MM.1S (cell line): ENCODE results near the gene MYBPHL.

Experiments used
- DNase-seq: peaks from one replicate; pipeline ENCODE4 v3.0.0-alpha.2; 2015
- H2AFZ ChIP-seq: fragments of 300-600 bp; sonication (generic); 2 replicates; pipeline ENCODE4 v1.6.0; 2016; ENCODE audit warnings: antibody characterized with exemption, low read length
- H3F3A ChIP-seq: fragments of 300-600 bp; sonication (generic); 2 replicates; pipeline ENCODE4 v1.6.1; 2016; ENCODE audit warnings: mild to moderate bottlenecking, antibody characterized with exemption, low read length, moderate library complexity, mixed read lengths; ENCODE audit not compliant: insufficient read depth
- H3K27ac ChIP-seq: fragments of 300-600 bp; sonication (generic); 2 replicates; pipeline ENCODE4 v1.5.1; 2016; ENCODE audit warnings: mild to moderate bottlenecking, low read length
- H3K27me3 ChIP-seq: fragments of 300-600 bp; sonication (generic); replicated peaks from 2 replicates; pipeline ENCODE4 v1.6.0; 2016; ENCODE audit warnings: low read length; ENCODE audit not compliant: insufficient read depth
- H3K36me3 ChIP-seq: fragments of 300-600 bp; sonication (generic); replicated peaks from 2 replicates; pipeline ENCODE4 v1.6.1; 2016; ENCODE audit warnings: mild to moderate bottlenecking, low read length, mixed read lengths; ENCODE audit not compliant: insufficient read depth
- H3K4me1 ChIP-seq: fragments of 300-600 bp; sonication (generic); 2 replicates; pipeline ENCODE4 v1.6.1; 2016; ENCODE audit warnings: low read length, mixed read lengths
- H3K4me2 ChIP-seq: fragments of 300-600 bp; sonication (generic); 2 replicates; pipeline ENCODE4 v1.6.0; 2016; ENCODE audit warnings: low read depth, low read length
- H3K4me3 ChIP-seq: fragments of 300-600 bp; sonication (generic); 2 replicates; pipeline ENCODE4 v1.5.1; 2016; ENCODE audit warnings: low read length, mixed read lengths
- H3K79me2 ChIP-seq: fragments of 300-600 bp; sonication (generic); 2 replicates; pipeline ENCODE4 v1.6.1; 2016; ENCODE audit warnings: mixed run types, low read length, mixed read lengths
- H3K9ac ChIP-seq: fragments of 300-600 bp; sonication (generic); 2 replicates; pipeline ENCODE4 v1.6.1; 2016; ENCODE audit warnings: low read length, mixed read lengths
- H3K9me2 ChIP-seq: fragments of 300-600 bp; sonication (generic); replicated peaks from 2 replicates; pipeline ENCODE4 v1.6.1; 2016; ENCODE audit warnings: mild to moderate bottlenecking, low read length, mixed read lengths; ENCODE audit not compliant: insufficient read depth
- H3K9me3 ChIP-seq: fragments of 300-600 bp; sonication (generic); replicated peaks from 2 replicates; pipeline ENCODE4 v1.6.1; 2016; ENCODE audit warnings: mild to moderate bottlenecking, low read length, mixed read lengths; ENCODE audit not compliant: insufficient read depth
- H4K20me1 ChIP-seq: fragments of 300-600 bp; sonication (generic); 2 replicates; pipeline ENCODE4 v1.6.1; 2016; ENCODE audit warnings: mild to moderate bottlenecking, low read length, moderate library complexity, mixed read lengths; ENCODE audit not compliant: insufficient read depth
- EZH2 ChIP-seq: fragments of 300-600 bp; sonication (generic); optimal IDR thresholded peaks from 2 replicates; pipeline ENCODE3; 2017; ENCODE audit warnings: low read depth, mild to moderate bottlenecking, antibody characterized with exemption, low read length, mixed read lengths
- EZH2phosphoT487 ChIP-seq: fragments of 300-600 bp; sonication (generic); IDR thresholded peaks from 2 replicates; pipeline ENCODE4 v1.6.1; 2018; ENCODE audit warnings: antibody characterized with exemption, low read length
- TF ChIP-seq, protein P1 (sequence below): fragments of 300-600 bp; sonication (generic); IDR thresholded peaks from 2 replicates; pipeline ENCODE4 v1.5.1; 2016; ENCODE audit warnings: antibody characterized with exemption, low read length, mixed read lengths

Gene MYBPHL

DNA sequence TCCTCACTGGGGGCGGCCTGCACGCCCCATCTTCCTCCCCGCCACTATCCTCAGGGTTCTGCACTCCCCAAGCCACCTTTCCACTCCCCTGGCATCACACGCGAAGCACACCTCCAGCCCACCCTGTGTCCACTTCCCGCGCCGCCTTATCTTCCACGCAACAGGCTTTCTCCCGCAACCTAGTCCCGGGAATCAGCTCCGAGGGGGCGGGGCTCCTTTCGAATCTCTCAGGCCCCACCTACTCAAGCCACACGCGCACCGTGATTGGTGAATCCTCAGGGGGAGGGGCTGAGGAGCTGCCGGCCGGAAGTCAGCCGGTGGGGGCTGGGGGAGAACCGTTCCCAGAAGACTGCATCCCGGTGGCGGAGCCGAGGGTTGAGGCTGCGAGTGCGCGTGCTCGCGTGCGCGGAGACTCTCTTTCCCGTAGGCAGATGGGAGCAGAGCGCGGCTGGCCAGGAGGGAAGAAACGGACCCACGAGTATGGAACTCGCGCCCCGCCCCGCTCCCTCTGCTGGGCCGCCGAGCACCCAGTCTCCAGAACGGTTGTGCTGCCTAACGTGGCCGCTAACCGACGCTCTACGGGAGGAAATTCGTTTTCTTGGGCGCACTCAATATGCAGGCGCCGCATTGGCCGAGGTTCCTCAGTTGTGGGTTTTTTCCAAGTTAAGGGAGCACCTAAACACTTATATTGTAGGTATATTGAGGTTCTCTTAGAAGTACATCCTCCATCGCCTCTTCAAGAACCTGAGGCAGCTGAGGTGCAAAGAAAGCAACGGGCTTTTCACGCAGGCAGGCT lies 23.7 kb downstream of the MYBPHL start, which contains the start of gene PSRC1:
Gene PSRC1, minus strand, starts transcription at position 194 of the 796 bp plus-strand sequence.
- DNase-seq: peak; percentile 79
- Histone ChIP-seq H3K27ac (peak within 1 kb of the TSS; percentile 69), H3K4me3 (peak within 1 kb of the TSS; percentile 80)

DNA sequence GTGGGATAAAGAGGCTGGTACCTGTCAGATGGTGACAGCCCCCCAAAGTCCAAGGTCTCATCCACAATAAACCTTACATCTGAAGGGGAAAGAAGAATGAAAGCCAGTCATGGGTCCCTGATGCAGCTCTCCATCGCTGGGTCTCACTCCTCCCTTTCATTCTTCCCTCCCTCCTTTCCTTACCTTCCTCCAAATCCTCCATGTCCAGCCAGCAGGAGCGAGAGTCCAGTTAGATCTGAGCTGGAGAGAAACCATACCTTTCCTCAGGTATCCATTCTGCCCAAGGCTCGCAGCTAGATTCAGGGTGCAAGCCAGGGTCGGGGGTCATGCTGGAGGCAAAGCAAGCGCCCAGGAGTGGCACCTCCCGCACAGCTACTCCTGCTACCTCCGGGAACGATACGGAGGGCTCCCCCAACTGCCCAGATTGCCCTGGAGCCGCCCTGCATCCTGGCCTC lies 24.3 kb downstream of the MYBPHL start:
- Histone ChIP-seq H3K36me3 (no peaks in the 10 kb centered on the region), H3K4me2 (peak overlapping the region; percentile 89), H3K4me1 (peaks cover 14% of the 10 kb centered on the region; the same call in 1 of the 2 replicates), H3K27ac (no peak overlapping the region), H2AFZ (peak overlapping the region; percentile 86), H3K4me3 (peak overlapping the region; percentile 80), H3F3A (peaks cover 10% of the 10 kb centered on the region; the same call in 1 of the 2 replicates), H3K79me2 (peaks cover 7% of the 10 kb centered on the region; the same call in 1 of the 2 replicates), H3K9me2 (no peaks in the 10 kb centered on the region), H3K27me3 (no peaks in the 10 kb centered on the region), H3K9ac (peak overlapping the region; percentile 31; the same call in 1 of the 2 replicates), H4K20me1 (no peaks in the 10 kb centered on the region), H3K9me3 (no peaks in the 10 kb centered on the region)
- no peak for TF ChIP-seq EZH2
- TF ChIP-seq, protein P1, sequence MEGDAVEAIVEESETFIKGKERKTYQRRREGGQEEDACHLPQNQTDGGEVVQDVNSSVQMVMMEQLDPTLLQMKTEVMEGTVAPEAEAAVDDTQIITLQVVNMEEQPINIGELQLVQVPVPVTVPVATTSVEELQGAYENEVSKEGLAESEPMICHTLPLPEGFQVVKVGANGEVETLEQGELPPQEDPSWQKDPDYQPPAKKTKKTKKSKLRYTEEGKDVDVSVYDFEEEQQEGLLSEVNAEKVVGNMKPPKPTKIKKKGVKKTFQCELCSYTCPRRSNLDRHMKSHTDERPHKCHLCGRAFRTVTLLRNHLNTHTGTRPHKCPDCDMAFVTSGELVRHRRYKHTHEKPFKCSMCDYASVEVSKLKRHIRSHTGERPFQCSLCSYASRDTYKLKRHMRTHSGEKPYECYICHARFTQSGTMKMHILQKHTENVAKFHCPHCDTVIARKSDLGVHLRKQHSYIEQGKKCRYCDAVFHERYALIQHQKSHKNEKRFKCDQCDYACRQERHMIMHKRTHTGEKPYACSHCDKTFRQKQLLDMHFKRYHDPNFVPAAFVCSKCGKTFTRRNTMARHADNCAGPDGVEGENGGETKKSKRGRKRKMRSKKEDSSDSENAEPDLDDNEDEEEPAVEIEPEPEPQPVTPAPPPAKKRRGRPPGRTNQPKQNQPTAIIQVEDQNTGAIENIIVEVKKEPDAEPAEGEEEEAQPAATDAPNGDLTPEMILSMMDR: no peak
- no peak for DNase-seq

More for the DNA sequence above, 23.7 kb downstream of the MYBPHL start, which contains the start of gene PSRC1:
- 0 out of 2 replicates have a peak, but pooled peaks cover 10% of the 10 kb centered on the region for H3K4me1 ChIP-seq
- H3K9me3 ChIP-seq: no peaks in the 10 kb centered on the region
- peaks cover 10% of the 10 kb centered on the region; the same call in 1 of the 2 replicates for H3F3A ChIP-seq
- no peaks in the 10 kb centered on the region for H3K27me3 ChIP-seq
- peak within 1 kb of the TSS; percentile 86 for H2AFZ ChIP-seq
- no peaks in the 10 kb centered on the region for H4K20me1 ChIP-seq
- H3K36me3 ChIP-seq: no peaks in the 10 kb centered on the region
- peak within 1 kb of the TSS; percentile 49; the same call in 1 of the 2 replicates for H3K9ac ChIP-seq
- H3K9me2 ChIP-seq: no peaks in the 10 kb centered on the region
- TF ChIP-seq EZH2phosphoT487: no peak
- TF ChIP-seq, protein P1: peak; percentile 43
- no peak for TF ChIP-seq EZH2
- H3K79me2 ChIP-seq: peaks cover 7% of the 10 kb centered on the region; the same call in 1 of the 2 replicates
- H3K4me2 ChIP-seq: peak within 1 kb of the TSS; percentile 89

DNA sequence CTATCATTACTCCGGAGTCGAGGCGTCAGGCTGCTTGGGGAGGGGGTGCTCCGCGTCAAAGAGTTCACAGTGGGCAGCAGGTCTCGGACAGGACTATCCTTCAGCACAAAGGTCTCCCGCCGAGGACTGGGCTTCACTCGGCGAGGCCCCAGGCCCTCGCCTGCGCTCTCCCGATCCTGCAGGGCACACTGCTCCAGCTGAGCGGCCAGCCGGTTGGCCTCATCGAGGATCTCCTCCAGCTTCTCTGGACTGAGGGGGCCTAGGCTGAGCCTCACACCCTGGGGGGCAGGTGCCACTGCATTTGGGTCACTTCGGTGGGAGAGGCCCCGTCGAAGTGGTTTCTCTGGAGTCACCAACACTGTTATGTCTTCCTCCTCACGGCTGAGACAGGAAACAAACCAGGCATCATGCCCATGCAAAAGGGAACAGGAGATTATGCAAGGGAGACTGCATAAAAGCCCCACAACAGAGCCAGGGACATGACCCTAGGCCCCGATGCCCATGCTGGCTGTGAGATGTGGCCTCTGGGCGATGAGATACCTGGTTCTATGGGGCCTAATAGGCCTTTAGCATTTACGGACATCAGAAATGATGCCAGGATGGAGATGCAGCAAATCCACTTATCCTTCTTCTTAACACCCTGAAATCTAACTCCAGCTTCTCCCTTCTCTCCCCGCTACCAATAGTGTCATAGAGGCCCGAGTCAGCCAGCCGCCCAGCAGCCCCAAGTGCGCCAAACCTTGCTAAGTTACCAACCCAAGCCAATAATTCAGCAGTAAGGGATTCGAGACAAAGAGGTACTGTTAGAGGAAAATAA lies 24.9 kb downstream of the MYBPHL start:
- H3K4me2 ChIP-seq: peak overlapping the region; percentile 89; the same call in 1 of the 2 replicates
- no peaks in the 10 kb centered on the region for H3K27me3 ChIP-seq
- peaks cover 10% of the 10 kb centered on the region; the same call in 1 of the 2 replicates for H3F3A ChIP-seq
- peak overlapping the region; percentile 31; the same call in 1 of the 2 replicates for H3K9ac ChIP-seq
- TF ChIP-seq EZH2 (no peak), EZH2phosphoT487 (no peak)
- TF ChIP-seq, protein P1: no peak
- H3K4me1 ChIP-seq: peaks cover 19% of the 10 kb centered on the region
- H3K9me3 ChIP-seq: no peaks in the 10 kb centered on the region
- H3K36me3 ChIP-seq: no peaks in the 10 kb centered on the region
- peaks cover 7% of the 10 kb centered on the region; the same call in 1 of the 2 replicates for H3K79me2 ChIP-seq
- no peak for DNase-seq
- no peaks in the 10 kb centered on the region for H3K9me2 ChIP-seq
- H4K20me1 ChIP-seq: no peaks in the 10 kb centered on the region
- H3K27ac ChIP-seq: no peak overlapping the region
- H2AFZ ChIP-seq: no peak overlapping the region
- H3K4me3 ChIP-seq: peak overlapping the region; percentile 80
